HCT116 (cell line): ENCODE measurements around the gene GNG7. TPM values are rescaled to one million over a fixed set of nuclear protein-coding genes. Genes with fewer than 3 reads are reported as not detected.

ENCODE experiments used
- ATAC-seq: fragments of 200-7000 bp; cut with Tn5 transposase; 2 replicates; pipeline ENCODE4 v1.9.1; 2020; ENCODE audit warnings: mild to moderate bottlenecking, moderate library complexity
- BruUV-seq: library from RNA; stranded (reverse); fragments of 400-500 nt; replicated peaks from 2 replicates; lab custom pipeline; 2021; lab: Mats Ljungman, UMichigan
- CTCF ChIA-PET: fragments of 300-600 bp; sonication (Branson Sonifier 250); formaldehyde crosslinking; loops from one replicate; lab custom pipeline; 2021; ENCODE audit warnings: antibody characterized with exemption; lab: Charles Lee
- POLR2A ChIA-PET: fragments of 300-600, 350-600 bp; sonication (Branson Sonifier 250); formaldehyde crosslinking; loops from one replicate; lab custom pipeline; 2021; ENCODE audit warnings: antibody characterized with exemption; lab: Charles Lee
- RAD21 ChIA-PET, 2 experiments: fragments of 300-600 bp; sonication (Branson Sonifier 250); formaldehyde crosslinking; loops; one replicate each; lab custom pipeline; 2023; ENCODE audit warnings: low total read pairs in 2 of 2; ENCODE audit not compliant: uncharacterized antibody in 2 of 2, unreplicated experiment in 2 of 2, low non-redundant PET in 1 of 2; lab: Charles Lee
- DNase-seq: peaks from one replicate; pipeline ENCODE4 v3.0.0-alpha.2; 2010; ENCODE audit warnings: low read depth, low spot score
- H2AFZ ChIP-seq: fragments of 200-600 bp; shearing (Covaris generic), sonication (generic); 2 replicates; pipeline ENCODE4 v1.6.1; 2017; ENCODE audit warnings: low read depth, mixed run types, mixed read lengths, antibody characterized with exemption, low read length; ENCODE audit not compliant: poor library complexity, severe bottlenecking
- H3K27ac ChIP-seq: 2 replicates; pipeline ENCODE4 v1.5.1; 2012; ENCODE audit warnings: low read depth, low read length
- H3K27me3 ChIP-seq: fragments of 200-600 bp; sonication (generic); 2 replicates; pipeline ENCODE4 v1.6.1; 2016; ENCODE audit warnings: mixed run types, low read length, mixed read lengths; ENCODE audit not compliant: insufficient read depth
- H3K36me3 ChIP-seq, 2 experiments: fragments of 200-500 bp in 1 of 2; fragments of 200-600 bp in 1 of 2; sonication (Bioruptor generic) in 1 of 2; sonication (generic) in 1 of 2; 2 replicates each; pipeline versions ENCODE4 v1.5.1 to v1.6.1; 2014 to 2016; ENCODE audit warnings: low read length in 2 of 2, inconsistent platforms in 1 of 2, mixed read lengths in 1 of 2, mixed run types in 1 of 2; ENCODE audit not compliant: insufficient read depth in 2 of 2, control insufficient read depth in 1 of 2
- H3K4me1 ChIP-seq, 2 experiments: fragments of 200-600 bp in 1 of 2; sonication (generic) in 1 of 2; 2 replicates each; pipeline versions ENCODE4 v1.5.1 to v1.6.1; 2012 to 2017; ENCODE audit warnings: low read length in 2 of 2, inconsistent platforms in 1 of 2, mild to moderate bottlenecking in 1 of 2, mixed read lengths in 1 of 2, mixed run types in 1 of 2, moderate library complexity in 1 of 2; ENCODE audit not compliant: insufficient read depth in 2 of 2, control insufficient read depth in 1 of 2
- H3K4me2 ChIP-seq: fragments of 200-600 bp; sonication (generic); 2 replicates; pipeline ENCODE4 v1.6.1; 2017; ENCODE audit warnings: mixed run types, low read length, mixed read lengths
- H3K4me3 ChIP-seq, 2 experiments: fragments of 200-600 bp in 1 of 2; sonication (generic) in 1 of 2; replicated peaks in 1 of 2; 2 replicates each; pipeline ENCODE4 v1.5.1; 2011 to 2016; ENCODE audit warnings: low read length in 2 of 2, control low read depth in 1 of 2, low read depth in 1 of 2, mild to moderate bottlenecking in 1 of 2, mixed read lengths in 1 of 2, mixed run types in 1 of 2
- H3K79me2 ChIP-seq: fragments of 200-600 bp; sonication (generic); 2 replicates; pipeline ENCODE4 v1.6.1; 2017; ENCODE audit warnings: mild to moderate bottlenecking, mixed run types, low read length, moderate library complexity, mixed read lengths; ENCODE audit not compliant: insufficient read depth
- H3K9ac ChIP-seq: fragments of 200-600 bp; sonication (generic); 2 replicates; pipeline ENCODE4 v1.6.1; 2016; ENCODE audit warnings: low read length, mixed read lengths
- H3K9me2 ChIP-seq: fragments of 200-600 bp; sonication (generic), shearing (Covaris generic); 2 replicates; pipeline ENCODE4 v1.6.1; 2017; ENCODE audit warnings: mixed run types, mild to moderate bottlenecking, moderate library complexity; ENCODE audit not compliant: insufficient read depth
- H3K9me3 ChIP-seq, 2 experiments: fragments of 200-500 bp in 1 of 2; fragments of 200-600 bp in 1 of 2; sonication (Bioruptor generic) in 1 of 2; sonication (generic) in 1 of 2; 2 replicates each; pipeline ENCODE4 v1.6.1; 2014 to 2017; ENCODE audit warnings: low read length in 2 of 2, mixed read lengths in 2 of 2, inconsistent platforms in 1 of 2, low read depth in 1 of 2, mild to moderate bottlenecking in 1 of 2, mixed run types in 1 of 2, moderate library complexity in 1 of 2; ENCODE audit not compliant: control insufficient read depth in 1 of 2, insufficient read depth in 1 of 2
- H4K20me1 ChIP-seq: fragments of 200-600 bp; sonication (generic), shearing (Covaris generic); 2 replicates; pipeline ENCODE4 v1.6.1; 2017; ENCODE audit warnings: mixed run types, mild to moderate bottlenecking, moderate library complexity; ENCODE audit not compliant: insufficient read depth
- CBX3 ChIP-seq: IDR thresholded peaks from 2 replicates; pipeline ENCODE4 v1.6.1; 2012; ENCODE audit warnings: low read depth
- POLR2AphosphoS5 ChIP-seq: IDR thresholded peaks from 2 replicates; pipeline ENCODE4 v1.6.1; 2011; ENCODE audit warnings: mild to moderate bottlenecking, low read depth, low read length, moderate library complexity
- REST ChIP-seq: IDR thresholded peaks from 2 replicates; pipeline ENCODE4 v1.6.1; 2012; ENCODE audit warnings: low read depth
- SRF ChIP-seq: IDR thresholded peaks from 2 replicates; pipeline ENCODE4 v1.6.1; 2012; ENCODE audit warnings: low read depth
- intact Hi-C: fragments of 100-400 bp; cut with micrococcal nuclease; formaldehyde crosslinking; loops from 2 replicates; pipeline ENCODE4 v1.10.0; 2022
- total RNA-seq: library from RNA; stranded (reverse); gene quantifications from one replicate; pipeline ENCODE4 v1.2.1, GENCODE V29; 2021; ENCODE audit not compliant: unreplicated experiment

The GNG7 gene
- total RNA-seq, 1 experiment from 2014 or later = 11.3 TPM

GRCh38 chr19:2524840-2525723 is 177.4 kb downstream of the GNG7 start (continued):
- TF ChIP-seq REST = no peak
- no peak for TF ChIP-seq SRF

- Histone ChIP-seq H3K9me3 (no peaks in the 10 kb centered on the region), H3K27me3 (no peaks in the 10 kb centered on the region), H3K9me2 (no peaks in the 10 kb centered on the region), H3K9ac (no peak overlapping the region), H4K20me1 (no peaks in the 10 kb centered on the region), H3K27ac (peak overlapping the region; percentile 87), H2AFZ (no peak overlapping the region), H3K79me2 (no peaks in the 10 kb centered on the region), H3K4me2 (peak overlapping the region; percentile 92), H3K4me3 (peak overlapping the region in 1 of 2 experiments; percentile 56; a peak in 1 of 4 replicates), H3K36me3 (no peaks in the 10 kb centered on the region), H3K4me1 (peaks cover 56 to 77% of the 10 kb centered on the region in 2 experiments)
- no TSS peak for BruUV-seq
- ATAC-seq (0 out of 2 replicates have a peak, but pooled peaks have one; percentile 0), DNase-seq (no peak)
- RAD21 ChIA-PET = interaction anchor here in 1 of 2 experiments (1.4 kb wide), 1 partner anchor 48 kb away, joined by 6 read pairs; the partner anchor contains the start of gene GADD45B
- POLR2A ChIA-PET = interaction anchor here (1.2 to 1.9 kb wide), 5 partner anchors 21 to 55 kb away, joined by 3 to 21 read pairs (median 5); partner anchors contain the start of gene GADD45B
- CTCF ChIA-PET = interaction anchor here (1.0 to 1.3 kb wide), 3 partner anchors 9 to 55 kb away, joined by 3 read pairs; no protein-coding TSS in a partner anchor
- TF ChIP-seq POLR2AphosphoS5 (no peak), CBX3 (peak; percentile 11; the same call in 1 of the 2 replicates)
- intact Hi-C loops = no loop called here
These were observed 178.1 kb downstream of the GNG7 start for GRCh38 chr19:2524361-2524839.
